ENCODE measurements around the gene TAF1B. TPM values are rescaled to one million over a fixed set of nuclear protein-coding genes. Genes with fewer than 3 reads are reported as not detected.
A peak's percentile ranks its signal among the peaks of the same experiment; 100 is the strongest.

TAF1B gene
- total RNA-seq, 1 donor from 2014 or later: 36.5 TPM

DNA sequence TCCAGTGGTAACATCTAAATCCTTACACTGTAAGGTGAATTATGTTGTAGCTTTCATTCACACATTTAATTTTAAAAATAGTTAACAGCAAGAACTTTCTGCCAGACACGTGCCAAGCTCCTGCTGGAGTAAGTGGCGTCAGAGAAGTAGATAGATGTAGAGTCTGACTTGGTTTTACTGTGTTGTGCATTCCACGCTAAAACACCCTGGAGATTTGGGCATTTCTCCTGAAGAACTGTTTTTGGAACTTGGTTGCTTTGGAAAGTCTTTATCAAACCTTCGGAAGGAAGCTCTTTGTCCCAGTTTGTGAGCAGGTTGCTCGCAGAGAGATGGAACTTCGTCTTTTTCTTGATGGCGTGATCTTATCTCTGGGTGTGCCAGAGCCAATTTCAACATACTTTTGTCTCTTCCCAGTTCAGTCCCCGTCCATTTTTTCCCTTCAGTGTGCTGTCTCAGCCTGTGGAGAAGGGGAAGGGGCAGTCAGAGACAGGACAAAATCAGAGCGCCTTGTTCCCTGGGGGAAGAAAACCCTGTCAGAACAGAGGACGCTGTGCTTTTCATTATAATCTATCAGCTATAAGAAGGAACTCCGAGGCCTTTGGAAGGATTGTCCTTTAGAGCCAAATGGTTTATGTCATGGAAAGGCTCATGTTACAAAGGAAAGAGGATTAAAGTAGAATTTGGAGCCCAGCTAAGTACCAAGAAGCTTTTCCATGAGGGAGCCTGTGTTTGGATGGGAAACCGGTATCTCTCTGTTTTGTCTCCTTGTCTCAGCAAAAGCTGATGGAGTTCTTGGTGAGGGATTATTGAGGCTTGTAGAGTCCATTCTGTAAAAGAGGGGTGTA, 127.1 kb downstream of the TAF1B start:
- H3K27ac ChIP-seq (ENCODE audit: low read depth, low read length): no peak overlapping the region

DNA sequence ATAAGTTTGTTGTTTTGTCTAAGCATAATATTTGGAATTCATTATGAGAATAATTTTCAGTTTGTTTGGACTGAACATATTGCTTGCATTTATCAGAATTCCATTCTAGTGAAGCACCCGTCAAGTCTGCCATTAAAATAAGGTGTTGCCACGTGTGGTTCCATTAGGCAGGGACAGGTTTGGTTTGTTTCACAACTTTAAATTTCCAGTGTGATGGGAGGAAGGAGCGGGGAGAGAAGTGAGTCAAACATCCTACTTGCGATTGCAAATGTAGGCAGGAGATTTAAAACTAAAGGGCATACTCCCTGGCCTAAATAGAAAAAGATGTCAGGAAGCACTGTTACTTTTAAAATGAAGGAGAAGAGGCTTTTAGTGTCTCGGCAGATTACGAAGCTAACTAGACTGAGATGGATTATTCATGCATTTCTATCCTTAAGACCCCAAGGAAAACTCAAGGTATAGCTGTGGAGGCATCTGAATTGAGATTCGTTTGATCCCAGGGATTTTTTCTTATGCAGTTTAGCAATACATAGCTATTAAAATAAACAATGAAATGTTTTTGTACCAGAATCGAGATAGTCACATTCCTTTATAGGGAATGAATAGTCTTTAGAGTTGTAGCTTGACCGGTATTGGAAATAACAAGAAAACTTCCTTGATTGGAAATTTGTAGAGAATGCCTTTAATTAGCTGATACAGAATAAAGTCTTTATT, 128.0 kb downstream of the TAF1B start:
- no peak overlapping the region for H3K4me3 ChIP-seq (ENCODE audit: low read length in 3 of 3)
- no peak overlapping the region for H3K9ac ChIP-seq (ENCODE audit: low read depth in 1 of 3, low read length in 3 of 3)
- peaks cover 7 to 12% (median 8%) of the 10 kb centered on the region in 3 donors for H3K4me1 ChIP-seq (ENCODE audit: control insufficient read depth in 3 of 3, insufficient read depth in 3 of 3, low read length in 3 of 3)
- no peak overlapping the region for H3K27ac ChIP-seq (ENCODE audit: low read depth, low read length)
- H3K9me3 ChIP-seq (ENCODE audit: control insufficient read depth in 3 of 3, low read length in 3 of 3): no peaks in the 10 kb centered on the region
- no peaks in the 10 kb centered on the region for H3K27me3 ChIP-seq (ENCODE audit: control insufficient read depth in 3 of 3, insufficient read depth in 3 of 3, low read length in 3 of 3)
- H3K36me3 ChIP-seq (ENCODE audit: control insufficient read depth in 3 of 3, insufficient read depth in 3 of 3, low read length in 3 of 3): no peaks in the 10 kb centered on the region

More for the DNA sequence above, 127.1 kb downstream of the TAF1B start:
- peaks cover 0 to 5% (median 3%) of the 10 kb centered on the region in 3 donors for H3K4me1 ChIP-seq (ENCODE audit: control insufficient read depth in 3 of 3, insufficient read depth in 3 of 3, low read length in 3 of 3)
- no peak overlapping the region for H3K4me3 ChIP-seq (ENCODE audit: low read length in 3 of 3)
- H3K36me3 ChIP-seq (ENCODE audit: control insufficient read depth in 3 of 3, insufficient read depth in 3 of 3, low read length in 3 of 3): peaks cover 0 to 4% (median 2%) of the 10 kb centered on the region in 3 donors
- H3K27me3 ChIP-seq (ENCODE audit: control insufficient read depth in 3 of 3, insufficient read depth in 3 of 3, low read length in 3 of 3): no peaks in the 10 kb centered on the region
- H3K9me3 ChIP-seq (ENCODE audit: control insufficient read depth in 3 of 3, low read length in 3 of 3): no peaks in the 10 kb centered on the region
- H3K9ac ChIP-seq (ENCODE audit: low read depth in 1 of 3, low read length in 3 of 3): no peak overlapping the region

DNA sequence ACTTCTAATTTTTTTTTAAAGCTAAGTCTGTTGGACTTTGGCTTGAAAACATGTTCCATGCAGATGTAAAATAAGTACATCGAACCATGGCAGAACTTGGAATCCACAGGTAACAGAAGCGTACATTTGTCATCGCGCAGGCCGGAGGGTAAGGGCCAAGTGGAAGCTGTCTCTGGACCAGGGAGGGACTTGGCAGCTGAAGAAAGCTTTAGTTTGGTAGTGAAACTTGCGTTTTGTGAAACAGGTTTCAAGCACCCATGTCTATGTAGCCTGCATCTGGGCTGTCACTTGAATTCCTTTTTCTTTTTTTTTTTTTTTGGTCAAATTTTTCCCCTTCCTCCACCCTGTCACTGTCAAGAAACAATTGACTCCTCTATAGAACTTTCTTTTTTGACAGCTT, 128.6 kb downstream of the TAF1B start:
- peaks cover 10 to 18% (median 13%) of the 10 kb centered on the region in 3 donors for H3K4me1 ChIP-seq (ENCODE audit: control insufficient read depth in 3 of 3, insufficient read depth in 3 of 3, low read length in 3 of 3)
- no peak overlapping the region for H3K9ac ChIP-seq (ENCODE audit: low read depth in 1 of 3, low read length in 3 of 3)
- no peaks in the 10 kb centered on the region for H3K9me3 ChIP-seq (ENCODE audit: control insufficient read depth in 3 of 3, low read length in 3 of 3)
- H3K36me3 ChIP-seq (ENCODE audit: control insufficient read depth in 3 of 3, insufficient read depth in 3 of 3, low read length in 3 of 3): no peaks in the 10 kb centered on the region
- H3K27ac ChIP-seq (ENCODE audit: low read depth, low read length): no peak overlapping the region
- H3K27me3 ChIP-seq (ENCODE audit: control insufficient read depth in 3 of 3, insufficient read depth in 3 of 3, low read length in 3 of 3): no peaks in the 10 kb centered on the region
- H3K4me3 ChIP-seq (ENCODE audit: low read length in 3 of 3): no peak overlapping the region

DNA sequence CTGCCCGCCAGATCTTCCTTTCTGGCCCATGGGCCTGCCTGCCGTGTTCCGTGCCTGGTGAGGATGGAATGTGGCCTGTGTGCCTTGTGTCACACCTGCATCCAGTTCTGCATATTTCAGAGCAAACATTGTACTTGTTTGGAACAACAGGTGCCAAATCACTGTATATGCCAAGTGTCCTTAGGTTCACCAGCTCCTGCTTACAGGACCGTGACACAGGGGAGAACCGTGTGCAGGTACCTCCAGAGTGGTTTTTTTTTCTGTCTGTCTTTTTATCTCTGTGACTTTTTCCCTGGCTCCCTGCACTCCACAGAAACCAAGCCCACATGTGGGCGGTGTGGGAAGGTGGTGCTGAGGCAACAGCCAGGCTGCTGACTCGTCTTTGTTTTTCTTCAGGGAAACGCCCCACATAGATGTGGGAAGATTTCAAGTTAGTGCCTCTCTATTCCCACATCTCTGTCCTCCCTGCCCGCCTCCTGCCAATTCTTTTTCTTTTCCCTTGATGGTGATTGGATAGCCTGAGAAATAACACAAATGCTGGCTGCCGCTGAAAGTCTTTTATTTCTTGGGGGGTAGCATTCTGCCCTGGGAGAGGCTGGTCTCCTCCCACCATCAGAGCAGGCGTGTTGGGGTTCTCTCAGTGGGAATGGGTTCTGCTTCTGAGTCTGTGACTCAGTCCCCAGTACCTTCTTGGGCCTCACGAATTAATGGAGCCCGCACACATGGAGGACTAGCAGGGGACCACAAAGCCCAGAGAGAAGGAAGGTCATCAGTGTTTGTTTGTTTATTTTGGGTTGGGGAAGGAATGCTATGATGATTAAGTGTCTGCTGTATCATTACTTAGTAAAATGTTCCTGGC, 129.6 kb downstream of the TAF1B start:
- Histone ChIP-seq H3K27ac (ENCODE audit: low read depth, low read length) (no peak overlapping the region), H3K36me3 (ENCODE audit: control insufficient read depth in 3 of 3, insufficient read depth in 3 of 3, low read length in 3 of 3) (no peaks in the 10 kb centered on the region), H3K9me3 (ENCODE audit: control insufficient read depth in 3 of 3, low read length in 3 of 3) (no peaks in the 10 kb centered on the region), H3K9ac (ENCODE audit: low read depth in 1 of 3, low read length in 3 of 3) (no peak overlapping the region), H3K27me3 (ENCODE audit: control insufficient read depth in 3 of 3, insufficient read depth in 3 of 3, low read length in 3 of 3) (no peaks in the 10 kb centered on the region), H3K4me3 (ENCODE audit: low read length in 3 of 3) (no peak overlapping the region), H3K4me1 (ENCODE audit: control insufficient read depth in 3 of 3, insufficient read depth in 3 of 3, low read length in 3 of 3) (peaks cover 10 to 18% (median 13%) of the 10 kb centered on the region in 3 donors)

DNA sequence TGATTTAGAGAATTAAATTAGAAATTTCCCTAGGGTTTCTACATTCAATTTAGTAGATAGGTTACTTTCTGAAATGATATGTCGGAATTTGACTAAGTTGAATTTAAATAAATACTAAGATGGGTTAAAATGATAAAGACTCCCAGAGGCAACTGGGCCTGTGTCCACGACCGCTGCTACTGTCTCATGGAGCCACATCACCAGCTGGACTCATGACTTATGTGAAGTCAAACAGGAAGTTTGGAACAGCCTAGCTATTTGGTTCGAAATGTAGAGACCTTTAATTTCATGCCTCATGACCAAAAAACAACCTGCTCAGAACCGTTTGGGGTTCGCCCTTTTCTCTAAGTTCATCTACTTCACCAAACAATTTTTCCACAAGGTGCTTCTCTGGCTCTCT, 130.4 kb downstream of the TAF1B start:
- no peak overlapping the region for H3K4me3 ChIP-seq (ENCODE audit: low read length in 3 of 3)
- no peak overlapping the region for H3K27ac ChIP-seq (ENCODE audit: low read depth, low read length)
- H3K4me1 ChIP-seq (ENCODE audit: control insufficient read depth in 3 of 3, insufficient read depth in 3 of 3, low read length in 3 of 3): peaks cover 10 to 18% (median 13%) of the 10 kb centered on the region in 3 donors
- no peaks in the 10 kb centered on the region for H3K27me3 ChIP-seq (ENCODE audit: control insufficient read depth in 3 of 3, insufficient read depth in 3 of 3, low read length in 3 of 3)
- H3K36me3 ChIP-seq (ENCODE audit: control insufficient read depth in 3 of 3, insufficient read depth in 3 of 3, low read length in 3 of 3): no peaks in the 10 kb centered on the region
- no peaks in the 10 kb centered on the region for H3K9me3 ChIP-seq (ENCODE audit: control insufficient read depth in 3 of 3, low read length in 3 of 3)
- no peak overlapping the region for H3K9ac ChIP-seq (ENCODE audit: low read depth in 1 of 3, low read length in 3 of 3)

DNA sequence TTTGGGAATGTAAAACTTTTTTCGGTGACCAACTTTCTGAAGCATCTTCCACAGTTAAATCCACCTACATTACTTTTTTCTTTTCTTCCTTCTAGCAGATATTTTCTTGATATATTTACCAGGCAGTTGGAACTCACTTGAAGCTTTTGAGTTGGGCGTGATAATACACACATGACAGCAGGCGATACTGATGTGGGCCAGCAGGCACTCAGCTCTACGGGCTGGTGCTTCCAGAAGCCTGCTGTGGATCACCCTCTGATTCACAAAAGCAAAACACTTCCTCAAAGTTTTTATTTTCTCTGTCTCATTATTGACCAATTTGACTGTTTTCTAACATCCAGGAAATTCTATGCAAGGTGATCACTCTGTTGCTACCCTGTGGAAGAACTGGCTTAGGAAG, 131.1 kb downstream of the TAF1B start:
- H3K4me3 ChIP-seq (ENCODE audit: low read length in 3 of 3): no peak overlapping the region
- no peak overlapping the region for H3K9ac ChIP-seq (ENCODE audit: low read depth in 1 of 3, low read length in 3 of 3)
- H3K27me3 ChIP-seq (ENCODE audit: control insufficient read depth in 3 of 3, insufficient read depth in 3 of 3, low read length in 3 of 3): no peaks in the 10 kb centered on the region
- H3K36me3 ChIP-seq (ENCODE audit: control insufficient read depth in 3 of 3, insufficient read depth in 3 of 3, low read length in 3 of 3): no peaks in the 10 kb centered on the region
- no peak overlapping the region for H3K27ac ChIP-seq (ENCODE audit: low read depth, low read length)
- H3K9me3 ChIP-seq (ENCODE audit: control insufficient read depth in 3 of 3, low read length in 3 of 3): no peaks in the 10 kb centered on the region
- H3K4me1 ChIP-seq (ENCODE audit: control insufficient read depth in 3 of 3, insufficient read depth in 3 of 3, low read length in 3 of 3): peaks cover 10 to 18% (median 13%) of the 10 kb centered on the region in 3 donors

DNA sequence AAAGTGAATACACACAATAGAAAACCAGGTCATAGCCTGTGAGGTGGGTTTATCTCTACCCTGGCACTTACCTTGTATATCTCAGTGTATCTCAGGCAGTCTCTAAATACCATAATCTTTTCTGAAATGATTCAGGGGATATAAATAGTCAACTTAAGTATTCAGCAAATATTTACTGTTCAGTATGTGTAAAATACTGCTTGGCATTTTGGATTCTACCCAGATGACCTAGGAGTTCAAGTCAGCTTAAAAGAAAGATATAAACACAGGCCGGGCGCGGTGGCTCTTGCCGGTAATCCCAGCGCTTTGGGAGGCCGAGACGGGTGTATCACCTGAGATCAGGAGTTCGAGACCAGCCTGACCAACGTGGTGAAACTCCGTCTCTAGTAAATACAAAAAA, 132.1 kb downstream of the TAF1B start:
- peaks cover 10 to 16% (median 13%) of the 10 kb centered on the region in 3 donors for H3K4me1 ChIP-seq (ENCODE audit: control insufficient read depth in 3 of 3, insufficient read depth in 3 of 3, low read length in 3 of 3)
- H3K9me3 ChIP-seq (ENCODE audit: control insufficient read depth in 3 of 3, low read length in 3 of 3): no peaks in the 10 kb centered on the region
- no peak overlapping the region for H3K4me3 ChIP-seq (ENCODE audit: low read length in 3 of 3)
- no peak overlapping the region for H3K27ac ChIP-seq (ENCODE audit: low read depth, low read length)
- H3K36me3 ChIP-seq (ENCODE audit: control insufficient read depth in 3 of 3, insufficient read depth in 3 of 3, low read length in 3 of 3): no peaks in the 10 kb centered on the region
- H3K27me3 ChIP-seq (ENCODE audit: control insufficient read depth in 3 of 3, insufficient read depth in 3 of 3, low read length in 3 of 3): no peaks in the 10 kb centered on the region
- H3K9ac ChIP-seq (ENCODE audit: low read depth in 1 of 3, low read length in 3 of 3): no peak overlapping the region

DNA sequence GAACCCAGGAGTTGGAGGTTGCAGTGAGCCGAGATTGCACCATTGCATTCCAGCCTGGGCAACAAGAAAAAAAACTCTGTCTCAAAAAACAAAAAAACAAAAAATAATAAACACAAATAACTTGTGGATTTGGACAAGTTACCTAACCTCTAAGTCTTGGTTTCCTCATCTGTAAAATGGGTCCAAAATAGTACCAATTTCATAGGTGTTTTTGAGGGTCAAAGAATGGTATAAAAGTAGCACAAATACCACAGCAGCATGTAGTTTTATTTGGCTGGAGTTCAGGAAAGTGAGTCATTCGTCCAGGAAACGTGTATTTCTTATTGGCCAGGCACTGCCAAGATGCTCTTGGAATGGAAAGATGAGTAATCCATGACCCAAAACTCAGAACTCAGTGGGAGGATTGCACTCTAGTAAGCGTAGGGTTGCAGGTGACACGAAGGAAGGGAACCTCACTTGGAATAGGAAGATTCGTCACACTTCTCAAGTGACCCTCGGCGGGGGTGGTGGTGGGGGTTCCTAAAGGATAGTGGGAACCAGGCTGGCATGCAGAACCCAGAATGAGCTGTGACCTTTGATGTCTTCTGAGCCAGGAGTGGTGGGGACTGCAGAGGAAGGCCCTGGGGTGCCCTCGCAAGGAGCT, 132.7 kb downstream of the TAF1B start:
- H3K9ac ChIP-seq (ENCODE audit: low read depth in 1 of 3, low read length in 3 of 3): no peak overlapping the region
- H3K27me3 ChIP-seq (ENCODE audit: control insufficient read depth in 3 of 3, insufficient read depth in 3 of 3, low read length in 3 of 3): no peaks in the 10 kb centered on the region
- H3K9me3 ChIP-seq (ENCODE audit: control insufficient read depth in 3 of 3, low read length in 3 of 3): no peaks in the 10 kb centered on the region
- H3K36me3 ChIP-seq (ENCODE audit: control insufficient read depth in 3 of 3, insufficient read depth in 3 of 3, low read length in 3 of 3): no peaks in the 10 kb centered on the region
- H3K4me3 ChIP-seq (ENCODE audit: low read length in 3 of 3): peak overlapping the region in 2 of 3 donors; percentile 0 to 23
- H3K4me1 ChIP-seq (ENCODE audit: control insufficient read depth in 3 of 3, insufficient read depth in 3 of 3, low read length in 3 of 3): peaks cover 10 to 14% (median 10%) of the 10 kb centered on the region in 3 donors
- H3K27ac ChIP-seq (ENCODE audit: low read depth, low read length): no peak overlapping the region

DNA sequence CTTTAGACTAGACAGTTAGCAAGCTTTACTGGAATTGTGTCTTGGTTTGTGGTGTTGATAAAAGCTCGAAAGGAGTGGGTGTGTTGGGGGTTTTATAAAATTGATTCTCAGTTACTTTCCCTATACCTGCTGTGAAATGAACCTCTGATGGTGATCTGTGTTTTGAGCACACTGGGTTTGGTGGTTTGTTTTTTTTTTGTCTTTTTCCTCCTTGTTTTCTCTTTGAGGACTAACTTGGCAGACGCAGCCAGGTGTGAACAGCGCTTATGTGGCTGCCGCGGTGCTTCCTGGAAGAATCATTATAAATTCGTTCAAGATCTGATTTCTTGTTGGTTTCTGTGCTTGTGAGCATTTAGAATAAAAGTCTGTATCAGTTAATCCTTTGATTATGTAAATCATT, 136.7 kb downstream of the TAF1B start:
- no peaks in the 10 kb centered on the region for H3K36me3 ChIP-seq (ENCODE audit: control insufficient read depth in 3 of 3, insufficient read depth in 3 of 3, low read length in 3 of 3)
- H3K4me3 ChIP-seq (ENCODE audit: low read length in 3 of 3): no peak overlapping the region
- H3K9me3 ChIP-seq (ENCODE audit: control insufficient read depth in 3 of 3, low read length in 3 of 3): no peaks in the 10 kb centered on the region
- H3K9ac ChIP-seq (ENCODE audit: low read depth in 1 of 3, low read length in 3 of 3): no peak overlapping the region
- H3K27ac ChIP-seq (ENCODE audit: low read depth, low read length): no peak overlapping the region
- peaks cover 24 to 26% (median 25%) of the 10 kb centered on the region in 3 donors for H3K4me1 ChIP-seq (ENCODE audit: control insufficient read depth in 3 of 3, insufficient read depth in 3 of 3, low read length in 3 of 3)
- no peaks in the 10 kb centered on the region for H3K27me3 ChIP-seq (ENCODE audit: control insufficient read depth in 3 of 3, insufficient read depth in 3 of 3, low read length in 3 of 3)
